ENCODE results near the gene VAPB.
"Not testable (repeated sequence)": the region's sequence is repeated elsewhere in the genome, so short reads cannot be mapped to it uniquely, and the experiment has no call there.

Gene VAPB

GRCh38 chr20:58405504-58406291 lies 16.7 kb downstream of the VAPB start:
- H3K9me3 ChIP-seq (ENCODE audit: low read depth, low read length) = 0 out of 2 replicates have a peak, but pooled peaks cover under 1% of the 10 kb centered on the region
- H3K4me3 ChIP-seq = peak overlapping the region; percentile 36
- H3K36me3 ChIP-seq (ENCODE audit: insufficient read depth, low read length) = peaks cover 8% of the 10 kb centered on the region
- DNase-seq (ENCODE audit: low read depth, low spot score) = no peak
- no peak for TF ChIP-seq EZH2 (IDR thresholded peaks at IDR 0.05)
- TF ChIP-seq POLR2AphosphoS5 (IDR thresholded peaks at IDR 0.05; ENCODE audit: borderline replicate concordance, low read depth, low read length) = no peak
- no peak for TF ChIP-seq FOXP2 (optimal IDR thresholded peaks at IDR 0.05; ENCODE audit: control extremely low read depth, extremely low read length, insufficient read depth)
- peak overlapping the region; percentile 94 for H3K27ac ChIP-seq
- H3K9ac ChIP-seq (ENCODE audit: insufficient read length) = no peak overlapping the region

DNA sequence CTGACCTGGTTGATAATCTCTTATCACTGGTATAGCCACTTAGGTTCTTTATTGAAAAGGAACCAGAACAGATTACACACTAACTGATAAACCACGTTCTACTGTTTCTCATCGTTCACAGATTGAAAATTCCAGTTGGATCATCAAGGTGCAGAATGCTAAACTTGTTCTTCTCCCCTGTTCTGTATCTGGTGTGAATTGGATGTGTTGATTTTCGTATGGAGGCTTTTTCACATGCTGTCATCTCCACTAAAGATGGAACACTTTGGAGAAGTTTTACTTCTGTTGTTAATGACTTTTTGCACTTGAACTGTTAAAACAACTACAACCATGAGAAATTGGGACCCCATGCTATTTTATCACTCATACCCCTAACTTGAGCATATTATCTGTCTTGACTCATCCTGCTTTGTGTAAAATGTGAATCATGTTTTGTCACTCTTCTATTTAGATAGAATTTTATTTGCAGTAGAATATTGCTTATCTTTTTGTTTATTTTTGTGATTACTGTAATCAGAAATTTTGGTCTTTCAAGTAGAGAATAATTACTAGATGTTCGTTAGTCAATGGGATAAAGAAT lies 17.5 kb downstream of the VAPB start:
- Histone ChIP-seq H3K4me3 (peak overlapping the region; percentile 36), H3K9ac (ENCODE audit: insufficient read length) (peak overlapping the region; percentile 15), H3K36me3 (ENCODE audit: insufficient read depth, low read length) (peaks cover 12% of the 10 kb centered on the region), H3K27ac (peak overlapping the region; percentile 94), H3K9me3 (ENCODE audit: low read depth, low read length) (0 out of 2 replicates have a peak, but pooled peaks cover 2% of the 10 kb centered on the region)
- TF ChIP-seq POLR2AphosphoS5 (IDR thresholded peaks at IDR 0.05; ENCODE audit: borderline replicate concordance, low read depth, low read length) (no peak), EZH2 (IDR thresholded peaks at IDR 0.05) (no peak), FOXP2 (optimal IDR thresholded peaks at IDR 0.05; ENCODE audit: control extremely low read depth, extremely low read length, insufficient read depth) (no peak)
- DNase-seq (ENCODE audit: low read depth, low spot score) = no peak

DNA sequence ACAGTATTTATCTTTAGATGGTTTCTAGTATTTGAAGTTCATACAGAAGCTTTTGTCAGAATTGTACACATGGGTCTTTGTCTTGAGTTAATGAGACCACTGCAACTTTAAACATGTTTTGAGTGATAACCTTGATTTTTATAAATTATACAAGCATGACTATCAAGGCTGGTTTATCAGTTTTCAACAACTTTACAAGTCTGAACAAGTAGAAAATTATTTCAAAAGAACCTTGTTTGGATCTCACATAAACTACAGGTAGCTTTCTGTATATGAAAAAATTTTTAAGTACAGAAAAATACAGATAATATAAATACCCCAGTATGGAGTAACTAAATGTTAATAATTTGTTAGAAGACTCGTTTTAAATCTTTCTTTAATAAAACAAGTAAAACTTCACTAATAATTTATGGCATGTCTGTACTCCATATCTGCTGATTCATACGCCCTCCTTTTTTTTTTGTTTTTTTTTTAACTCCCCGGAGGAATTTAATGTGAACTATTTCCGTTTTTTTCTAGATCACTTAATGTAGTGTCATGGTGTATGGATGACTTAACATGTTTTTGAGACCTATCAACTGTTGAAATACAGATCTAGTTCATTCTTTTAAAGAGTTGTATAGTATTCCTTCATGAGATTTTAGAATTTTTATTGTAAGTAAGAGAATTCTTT lies 18.3 kb downstream of the VAPB start:
- Histone ChIP-seq H3K4me3 (peak overlapping the region; percentile 36; the same call in 1 of the 2 replicates), H3K9me3 (ENCODE audit: low read depth, low read length) (0 out of 2 replicates have a peak, but pooled peaks cover 2% of the 10 kb centered on the region), H3K27ac (peak overlapping the region; percentile 94), H3K36me3 (ENCODE audit: insufficient read depth, low read length) (peaks cover 12% of the 10 kb centered on the region), H3K9ac (ENCODE audit: insufficient read length) (peak overlapping the region; percentile 15)
- no peak for TF ChIP-seq EZH2 (IDR thresholded peaks at IDR 0.05)
- no peak for TF ChIP-seq POLR2AphosphoS5 (IDR thresholded peaks at IDR 0.05; ENCODE audit: borderline replicate concordance, low read depth, low read length)
- TF ChIP-seq FOXP2 (optimal IDR thresholded peaks at IDR 0.05; ENCODE audit: control extremely low read depth, extremely low read length, insufficient read depth) = no peak
- DNase-seq (ENCODE audit: low read depth, low spot score) = peak; percentile 39

DNA sequence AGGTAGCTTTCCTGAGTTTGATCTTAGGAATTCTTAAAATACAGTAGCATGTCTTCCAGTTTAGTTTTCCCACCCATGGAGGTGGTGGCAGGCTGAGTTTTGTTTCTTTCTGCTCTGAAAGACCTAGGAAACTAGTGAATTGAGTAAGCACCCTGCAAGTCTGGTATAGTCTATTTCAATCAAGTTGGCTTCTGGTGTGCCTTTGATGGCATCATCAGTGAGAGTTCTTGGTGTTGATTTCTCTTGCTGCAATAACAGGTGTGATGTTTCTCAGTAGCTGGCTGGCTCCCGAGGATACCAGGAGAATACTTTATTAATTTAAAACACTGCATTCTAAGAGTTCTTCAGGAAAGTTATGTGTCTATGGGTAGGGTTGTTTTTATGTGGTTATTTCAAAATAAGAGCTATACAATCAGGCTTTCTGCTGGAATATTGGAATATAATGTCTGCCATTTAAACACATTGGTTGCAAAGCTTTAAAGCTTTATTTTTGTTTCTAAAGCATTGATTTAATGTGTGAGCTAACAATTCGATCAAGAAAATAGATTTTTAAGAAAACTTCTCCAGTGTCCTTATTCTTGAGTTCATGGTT lies 19.0 kb downstream of the VAPB start:
- DNase-seq (ENCODE audit: low read depth, low spot score) = no peak
- TF ChIP-seq FOXP2 (optimal IDR thresholded peaks at IDR 0.05; ENCODE audit: control extremely low read depth, extremely low read length, insufficient read depth) = no peak
- TF ChIP-seq EZH2 (IDR thresholded peaks at IDR 0.05) = no peak
- no peak for TF ChIP-seq POLR2AphosphoS5 (IDR thresholded peaks at IDR 0.05; ENCODE audit: borderline replicate concordance, low read depth, low read length)
- peak overlapping the region; percentile 15 for H3K4me3 ChIP-seq
- H3K27ac ChIP-seq = peak overlapping the region; percentile 94
- peak overlapping the region; percentile 9 for H3K9ac ChIP-seq (ENCODE audit: insufficient read length)
- peaks cover 12% of the 10 kb centered on the region for H3K36me3 ChIP-seq (ENCODE audit: insufficient read depth, low read length)
- H3K9me3 ChIP-seq (ENCODE audit: low read depth, low read length) = 0 out of 2 replicates have a peak, but pooled peaks cover 2% of the 10 kb centered on the region

GRCh38 chr20:58408603-58409246 lies 19.7 kb downstream of the VAPB start:
- Histone ChIP-seq H3K9ac (ENCODE audit: insufficient read length) (peak overlapping the region; percentile 9), H3K9me3 (ENCODE audit: low read depth, low read length) (0 out of 2 replicates have a peak, but pooled peaks cover 2% of the 10 kb centered on the region), H3K36me3 (ENCODE audit: insufficient read depth, low read length) (peaks cover 12% of the 10 kb centered on the region), H3K4me3 (peak overlapping the region; percentile 15; the same call in 1 of the 2 replicates), H3K27ac (peak overlapping the region; percentile 94)
- TF ChIP-seq POLR2AphosphoS5 (IDR thresholded peaks at IDR 0.05; ENCODE audit: borderline replicate concordance, low read depth, low read length) (no peak), FOXP2 (optimal IDR thresholded peaks at IDR 0.05; ENCODE audit: control extremely low read depth, extremely low read length, insufficient read depth) (no peak), EZH2 (IDR thresholded peaks at IDR 0.05) (no peak)
- DNase-seq (ENCODE audit: low read depth, low spot score) = no peak

DNA sequence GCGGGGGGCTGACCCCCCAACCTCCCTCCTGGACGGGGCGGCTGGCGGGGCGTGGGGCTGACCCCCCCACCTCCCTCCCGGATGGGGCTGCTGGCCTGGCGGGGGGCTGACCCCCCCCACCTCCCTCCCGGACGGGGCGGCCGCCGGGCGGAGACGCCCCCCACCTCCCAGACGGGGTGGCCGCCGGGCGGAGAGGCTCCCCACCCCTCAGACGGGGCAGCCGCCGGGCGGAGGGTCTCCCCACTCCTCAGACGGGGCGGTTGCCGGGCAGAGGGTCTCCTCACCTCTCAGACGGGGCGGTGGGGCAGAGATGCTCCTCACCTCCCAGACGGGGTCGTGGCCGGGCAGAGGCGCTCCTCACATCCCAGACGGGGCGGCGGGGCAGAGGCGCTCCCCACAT lies 25.2 kb downstream of the VAPB start:
- not testable (repeated sequence) for DNase-seq (ENCODE audit: low read depth, low spot score); H3K9me3 ChIP-seq (ENCODE audit: low read depth, low read length); H3K9ac ChIP-seq (ENCODE audit: insufficient read length); H3K4me3 ChIP-seq; H3K27ac ChIP-seq
- peaks cover 30% of the 10 kb centered on the region for H3K36me3 ChIP-seq (ENCODE audit: insufficient read depth, low read length)

- not testable (repeated sequence) for H3K9me3 ChIP-seq (ENCODE audit: low read depth, low read length); H3K27ac ChIP-seq; DNase-seq (ENCODE audit: low read depth, low spot score); H3K9ac ChIP-seq (ENCODE audit: insufficient read length); H3K4me3 ChIP-seq
- peaks cover 36% of the 10 kb centered on the region for H3K36me3 ChIP-seq (ENCODE audit: insufficient read depth, low read length)
These were observed 25.8 kb downstream of the VAPB start for GRCh38 chr20:58414786-58415185.

- no peak for DNase-seq (ENCODE audit: low read depth, low spot score)
- H3K4me3 ChIP-seq = no peak overlapping the region
- no peaks in the 10 kb centered on the region for H3K9me3 ChIP-seq (ENCODE audit: low read depth, low read length)
- H3K27ac ChIP-seq = no peak overlapping the region
- H3K36me3 ChIP-seq (ENCODE audit: insufficient read depth, low read length) = peaks cover 34% of the 10 kb centered on the region
- no peak for TF ChIP-seq POLR2AphosphoS5 (IDR thresholded peaks at IDR 0.05; ENCODE audit: borderline replicate concordance, low read depth, low read length)
- no peak for TF ChIP-seq FOXP2 (optimal IDR thresholded peaks at IDR 0.05; ENCODE audit: control extremely low read depth, extremely low read length, insufficient read depth)
- no peak for TF ChIP-seq EZH2 (IDR thresholded peaks at IDR 0.05)
- H3K9ac ChIP-seq (ENCODE audit: insufficient read length) = no peak overlapping the region
These were observed 27.0 kb downstream of the VAPB start for GRCh38 chr20:58416057-58416456.

Measured in SK-N-MC (cell line).